HG03521 (cell line): ENCODE results near the gene FAM83B.
"Not testable (repeated sequence)": the region's sequence is repeated elsewhere in the genome, so short reads cannot be mapped to it uniquely, and the experiment has no call there.

Experiments
- ATAC-seq: cut with Tn5 transposase; IDR thresholded peaks from one replicate; pipeline ENCODE4 v1.9.1; 2021; ENCODE audit warnings: mild to moderate bottlenecking, moderate library complexity; ENCODE audit not compliant: unreplicated experiment

FAM83B gene

GRCh38 chr6:54846243-54846856, at the start of gene FAM83B:
FAM83B (plus strand) TSS chr6:54846771; CDS start chr6:54870247, 23,476 bp downstream.
- no peak for ATAC-seq

GRCh38 chr6:54796918-54797317, 49.7 kb upstream of the FAM83B start:
- not testable (repeated sequence) for ATAC-seq

GRCh38 chr6:54800050-54800600, 46.4 kb upstream of the FAM83B start:
- ATAC-seq, result no peak

GRCh38 chr6:54801244-54801643, 45.3 kb upstream of the FAM83B start:
- ATAC-seq, result no peak

GRCh38 chr6:54801669-54802068, 44.9 kb upstream of the FAM83B start:
- no peak for ATAC-seq

GRCh38 chr6:54802775-54803634, 43.6 kb upstream of the FAM83B start:
- ATAC-seq, result no peak

- no peak for ATAC-seq
Observed at GRCh38 chr6:54805077-54805476, 41.5 kb upstream of the FAM83B start.

GRCh38 chr6:54810147-54810546, 36.4 kb upstream of the FAM83B start:
- no peak for ATAC-seq

- no peak for ATAC-seq
Observed at GRCh38 chr6:54813892-54814291, 32.7 kb upstream of the FAM83B start.

- no peak for ATAC-seq
Observed at GRCh38 chr6:54817236-54817635, 29.3 kb upstream of the FAM83B start.

GRCh38 chr6:54817834-54818233, 28.7 kb upstream of the FAM83B start:
- ATAC-seq, result no peak

- not testable (repeated sequence) for ATAC-seq
Observed at GRCh38 chr6:54824225-54824624, 22.3 kb upstream of the FAM83B start.

- ATAC-seq, result no peak
Observed at GRCh38 chr6:54827010-54827409, 19.6 kb upstream of the FAM83B start.

GRCh38 chr6:54830216-54830615, 16.4 kb upstream of the FAM83B start:
- ATAC-seq, result no peak

GRCh38 chr6:54835176-54835575, 11.4 kb upstream of the FAM83B start:
- ATAC-seq, result no peak

GRCh38 chr6:54846857-54847674, 495 bp downstream of the FAM83B start:
- no peak for ATAC-seq

GRCh38 chr6:54847799-54848597, 1.4 kb downstream of the FAM83B start:
- no peak for ATAC-seq

GRCh38 chr6:54850114-54850513, 3.5 kb downstream of the FAM83B start:
- no peak for ATAC-seq

GRCh38 chr6:54856129-54856528, 9.6 kb downstream of the FAM83B start:
- ATAC-seq, result no peak

GRCh38 chr6:54860132-54860531, 13.6 kb downstream of the FAM83B start:
- ATAC-seq, result no peak
